NCI-H510A (cell line): ENCODE measurements around the gene CD274.
"Not testable (repeated sequence)": the region's sequence is repeated elsewhere in the genome, so short reads cannot be mapped to it uniquely, and the experiment has no call there.

Experiments
- DNase-seq: peaks from one replicate; lab custom pipeline; 2025; lab: John Stamatoyannopoulos, UW

CD274 gene

GRCh38 chr9:5450359-5451091 lies at the start of gene CD274:
CD274 (plus strand) TSS chr9:5450542; CDS start chr9:5456114, 5,572 bp downstream.
- peak; percentile 62 for DNase-seq

- DNase-seq: no peak
Measured at GRCh38 chr9:5402217-5402616, 48.1 kb upstream of the CD274 start.

GRCh38 chr9:5408596-5408995 lies 41.7 kb upstream of the CD274 start:
- DNase-seq: no peak

GRCh38 chr9:5416953-5417352 lies 33.4 kb upstream of the CD274 start:
- no peak for DNase-seq

- DNase-seq: no peak
Measured at GRCh38 chr9:5418481-5418880, 31.9 kb upstream of the CD274 start.

GRCh38 chr9:5419987-5420386 lies 30.4 kb upstream of the CD274 start:
- no peak for DNase-seq

- no peak for DNase-seq
Measured at GRCh38 chr9:5421163-5421562, 29.2 kb upstream of the CD274 start.

GRCh38 chr9:5422276-5422675 lies 28.1 kb upstream of the CD274 start:
- DNase-seq: no peak

- no peak for DNase-seq
Measured at GRCh38 chr9:5425006-5425628, 25.2 kb upstream of the CD274 start.

GRCh38 chr9:5427005-5427404 lies 23.3 kb upstream of the CD274 start:
- no peak for DNase-seq

GRCh38 chr9:5428172-5428571 lies 22.2 kb upstream of the CD274 start:
- no peak for DNase-seq

GRCh38 chr9:5428794-5429528 lies 21.4 kb upstream of the CD274 start:
- no peak for DNase-seq

- DNase-seq: no peak
Measured at GRCh38 chr9:5429873-5430564, 20.3 kb upstream of the CD274 start.

GRCh38 chr9:5430912-5431311 lies 19.4 kb upstream of the CD274 start:
- DNase-seq: no peak

GRCh38 chr9:5432890-5433289 lies 17.5 kb upstream of the CD274 start:
- DNase-seq: not testable (repeated sequence)

- DNase-seq: not testable (repeated sequence)
Measured at GRCh38 chr9:5433328-5433727, 17.0 kb upstream of the CD274 start.

- not testable (repeated sequence) for DNase-seq
Measured at GRCh38 chr9:5433841-5434810, 16.2 kb upstream of the CD274 start.

- DNase-seq: no peak
Measured at GRCh38 chr9:5435912-5436311, 14.4 kb upstream of the CD274 start.

- DNase-seq: no peak
Measured at GRCh38 chr9:5436441-5436840, 13.9 kb upstream of the CD274 start.

- peak; percentile 78 for DNase-seq
Measured at GRCh38 chr9:5437254-5438216, 12.8 kb upstream of the CD274 start, which contains the start of gene PLGRKT. PLGRKT (minus strand) TSS chr9:5437925; CDS start chr9:5431977, 5,948 bp downstream.
